GM10248 (cell line): Measurements from ENCODE around the gene EPHA6.
"Not testable (repeated sequence)": the region's sequence is repeated elsewhere in the genome, so short reads cannot be mapped to it uniquely, and the experiment has no call there.

Experiments used
- CTCF ChIA-PET: fragments of 300-600 bp; sonication (Branson Sonifier 250); formaldehyde crosslinking; extraction: SDS; loops from one replicate; lab custom pipeline; 2021; ENCODE audit warnings: antibody characterized with exemption; lab: Yijun Ruan, JAX
- POLR2A ChIA-PET: fragments of 350-650 bp; sonication (Branson Sonifier 250); formaldehyde crosslinking; extraction: SDS; loops from one replicate; lab custom pipeline; 2020; ENCODE audit warnings: antibody characterized with exemption; lab: Yijun Ruan, JAX
- DNase-seq: peaks from one replicate; pipeline ENCODE4 v3.0.0; 2012; ENCODE audit errors: extremely low spot score
- TF ChIP-seq, protein P1 (sequence below): IDR thresholded peaks from 2 replicates; pipeline ENCODE4 v1.5.1; 2012; ENCODE audit warnings: mild to moderate bottlenecking, low read depth; ENCODE audit errors: extremely low read depth, missing control alignments, control extremely low read depth

The EPHA6 gene

DNA sequence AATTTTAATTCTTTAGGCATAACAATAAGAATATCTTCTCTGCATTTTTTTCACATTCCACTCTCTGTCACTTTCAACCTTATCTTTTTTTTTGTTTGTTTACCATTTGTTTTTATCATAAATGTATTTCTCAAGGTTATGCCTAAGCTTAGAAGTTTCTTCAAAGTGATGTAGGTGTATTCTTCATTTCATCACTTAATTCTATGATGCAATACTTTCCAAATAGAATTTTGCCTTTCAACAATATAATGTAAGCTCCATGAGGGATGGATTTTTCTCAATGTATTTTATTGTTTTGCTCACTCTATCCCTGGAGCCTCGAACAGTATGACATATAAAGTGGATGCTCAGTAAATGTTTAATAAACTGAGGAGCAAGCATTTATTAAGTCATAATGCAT, 444.9 kb downstream of the EPHA6 start:
- TF ChIP-seq, protein P1, sequence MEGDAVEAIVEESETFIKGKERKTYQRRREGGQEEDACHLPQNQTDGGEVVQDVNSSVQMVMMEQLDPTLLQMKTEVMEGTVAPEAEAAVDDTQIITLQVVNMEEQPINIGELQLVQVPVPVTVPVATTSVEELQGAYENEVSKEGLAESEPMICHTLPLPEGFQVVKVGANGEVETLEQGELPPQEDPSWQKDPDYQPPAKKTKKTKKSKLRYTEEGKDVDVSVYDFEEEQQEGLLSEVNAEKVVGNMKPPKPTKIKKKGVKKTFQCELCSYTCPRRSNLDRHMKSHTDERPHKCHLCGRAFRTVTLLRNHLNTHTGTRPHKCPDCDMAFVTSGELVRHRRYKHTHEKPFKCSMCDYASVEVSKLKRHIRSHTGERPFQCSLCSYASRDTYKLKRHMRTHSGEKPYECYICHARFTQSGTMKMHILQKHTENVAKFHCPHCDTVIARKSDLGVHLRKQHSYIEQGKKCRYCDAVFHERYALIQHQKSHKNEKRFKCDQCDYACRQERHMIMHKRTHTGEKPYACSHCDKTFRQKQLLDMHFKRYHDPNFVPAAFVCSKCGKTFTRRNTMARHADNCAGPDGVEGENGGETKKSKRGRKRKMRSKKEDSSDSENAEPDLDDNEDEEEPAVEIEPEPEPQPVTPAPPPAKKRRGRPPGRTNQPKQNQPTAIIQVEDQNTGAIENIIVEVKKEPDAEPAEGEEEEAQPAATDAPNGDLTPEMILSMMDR = no peak
- POLR2A ChIA-PET = no interaction called here
- DNase-seq = no peak
- CTCF ChIA-PET = interaction anchor here (0.8 to 1.3 kb wide), 2 partner anchors 9 to 10 kb away, joined by 3 read pairs; no protein-coding TSS in a partner anchor

- ChIA-PET CTCF (interaction anchor here (1.4 kb wide), 1 partner anchor 13 kb away, joined by 4 read pairs; no protein-coding TSS in a partner anchor), POLR2A (no interaction called here)
- no peak for DNase-seq
- TF ChIP-seq, protein P1 = no peak
These were observed 449.8 kb downstream of the EPHA6 start for GRCh38 chr3:97264180-97264579.

DNA sequence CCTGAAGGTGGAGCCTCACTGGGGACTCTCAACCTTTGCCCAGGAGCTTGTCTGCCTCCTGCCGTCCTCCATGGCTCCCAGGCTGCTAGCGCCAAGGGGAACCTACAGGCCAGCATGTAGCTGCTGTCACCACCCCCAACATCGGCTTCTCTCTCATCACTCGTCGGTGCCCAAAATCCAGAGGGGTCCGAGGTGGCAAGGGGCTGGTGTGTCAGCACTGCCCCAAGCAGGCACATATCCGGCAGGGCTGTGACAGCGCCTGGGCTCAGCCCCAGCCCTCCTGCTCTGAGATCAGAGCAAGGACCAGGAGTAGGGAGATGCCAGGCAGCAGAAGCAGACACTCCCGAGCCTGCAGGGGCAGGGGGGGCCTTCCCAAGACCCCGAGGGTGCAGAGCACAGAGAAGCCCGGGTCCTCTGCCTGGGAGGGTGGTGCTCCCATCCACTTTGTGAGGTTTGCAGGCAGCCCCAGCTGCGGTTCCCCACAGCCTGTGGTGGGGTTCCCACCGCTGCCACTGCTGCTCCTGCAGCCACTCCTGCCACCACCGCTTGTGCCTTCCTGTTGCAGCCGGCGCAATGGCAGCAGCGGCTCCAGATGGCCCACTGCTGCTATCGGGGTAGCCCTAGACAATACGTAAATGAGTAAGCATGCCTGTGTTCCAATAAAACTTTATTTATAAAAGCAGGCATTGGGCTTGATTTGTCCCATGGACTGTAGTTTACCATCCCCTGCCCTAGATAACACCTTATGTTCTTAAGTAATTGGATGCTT, 451.0 kb downstream of the EPHA6 start:
- DNase-seq = no peak
- ChIA-PET CTCF (interaction anchor here (1.2 to 1.4 kb wide), 2 partner anchors 12 to 58 kb away, joined by 3 to 4 read pairs; no protein-coding TSS in a partner anchor), POLR2A (no interaction called here)
- TF ChIP-seq, protein P1 = no peak

DNA sequence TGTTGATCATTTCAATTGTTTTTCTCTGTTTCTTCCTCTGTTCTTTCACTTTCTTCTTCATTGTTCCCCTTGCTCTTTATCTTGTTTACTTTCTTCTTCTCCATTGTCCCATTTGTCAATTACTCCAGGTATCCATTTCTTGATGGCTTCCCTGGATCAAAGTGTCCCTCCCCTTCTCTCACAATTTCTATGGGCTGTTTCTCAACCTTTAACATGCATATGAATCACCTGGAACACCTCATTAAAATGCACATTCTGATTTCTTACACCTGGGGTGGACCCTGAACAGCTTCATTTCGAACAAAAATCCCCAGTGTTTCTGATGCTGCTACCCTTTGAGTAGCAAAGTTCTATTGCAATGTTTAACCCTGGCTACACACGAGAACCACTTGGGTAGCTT, 454.8 kb downstream of the EPHA6 start:
- POLR2A ChIA-PET = no interaction called here
- DNase-seq = no peak

DNA sequence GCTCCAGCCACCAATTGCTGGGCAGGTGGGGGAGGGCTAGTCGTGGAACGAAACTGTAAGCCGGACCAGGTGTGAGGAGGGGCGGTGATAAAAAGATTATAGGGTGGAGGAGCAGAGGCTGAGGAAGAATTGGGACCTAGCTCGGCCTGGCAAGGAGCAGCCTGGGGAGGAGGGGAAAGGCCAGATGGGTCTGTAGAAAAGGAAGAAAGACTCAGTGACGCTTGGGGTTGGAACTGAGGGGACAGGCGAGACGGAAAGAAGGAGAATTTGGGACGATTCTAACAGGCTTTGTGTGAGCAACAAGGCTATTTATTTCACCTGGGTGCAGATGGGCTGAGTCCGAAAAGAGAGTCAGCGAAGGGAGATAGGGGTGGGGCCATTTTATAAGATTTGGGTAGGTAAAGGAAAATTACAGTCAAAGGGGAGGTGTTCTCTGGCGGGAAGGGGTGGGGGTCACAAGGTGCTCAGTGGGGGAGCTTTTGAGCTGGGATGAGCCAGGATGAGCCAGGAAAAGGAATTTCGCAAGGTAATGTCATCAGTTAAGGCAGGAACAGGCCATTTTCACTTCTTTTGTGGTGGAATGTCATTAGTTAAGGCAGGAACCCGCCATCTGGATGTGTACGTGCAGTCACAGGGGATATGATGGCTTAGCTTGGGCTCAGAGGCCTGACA, 462.6 kb downstream of the EPHA6 start:
- CTCF ChIA-PET = interaction anchor here (1.3 kb wide), 1 partner anchor 12 kb away, joined by 4 read pairs; no protein-coding TSS in a partner anchor
- POLR2A ChIA-PET, DNase-seq: not testable (repeated sequence)

More for the DNA sequence above, 454.8 kb downstream of the EPHA6 start:
- TF ChIP-seq, protein P1 = no peak
- CTCF ChIA-PET = interaction anchor here (1.6 kb wide), 1 partner anchor 10 kb away, joined by 3 read pairs; no protein-coding TSS in a partner anchor

DNA sequence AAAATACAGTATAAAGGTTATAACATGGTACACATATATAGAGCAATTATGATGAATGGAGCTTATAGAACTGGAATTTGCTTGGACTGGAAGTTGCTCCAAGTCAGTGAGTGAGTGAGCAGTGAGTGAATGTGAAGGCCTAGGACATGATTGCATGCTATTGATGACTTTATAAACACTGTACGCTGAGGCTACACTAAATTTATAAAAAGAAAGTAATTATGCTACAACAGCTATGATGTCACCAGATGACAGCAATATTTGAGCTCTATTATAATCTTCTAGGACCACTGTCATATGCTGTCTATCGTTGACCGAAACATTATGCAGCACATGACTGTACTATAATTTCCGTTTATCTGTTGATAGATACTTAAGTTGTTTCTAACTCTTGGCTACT, 463.3 kb downstream of the EPHA6 start:
- DNase-seq = no peak
- ChIA-PET CTCF (interaction anchor here (1.3 kb wide), 1 partner anchor 13 kb away, joined by 4 read pairs; no protein-coding TSS in a partner anchor), POLR2A (no interaction called here)
- TF ChIP-seq, protein P1 = no peak
